IMR-90 (cell line): ENCODE measurements around the gene KBTBD13.

Experiments used
- CHD1 ChIP-seq: IDR thresholded peaks from 2 replicates; pipeline ENCODE4 v1.6.1; 2012; ENCODE audit warnings: low read depth, low read length, improper control_type of control experiment
- MXI1 ChIP-seq: IDR thresholded peaks from 2 replicates; pipeline ENCODE4 v1.6.1; 2012; ENCODE audit warnings: low read depth, mild to moderate bottlenecking, low read length, moderate library complexity, borderline replicate concordance
- POLR2A ChIP-seq: IDR thresholded peaks from 2 replicates; pipeline ENCODE4 v1.6.1; 2012; ENCODE audit warnings: mild to moderate bottlenecking, low read depth, low read length
- RAD21 ChIP-seq: IDR thresholded peaks from 2 replicates; pipeline ENCODE4 v1.6.1; 2012; ENCODE audit warnings: low read length, improper control_type of control experiment
- TF ChIP-seq, protein P1 (sequence below): conservative IDR thresholded peaks from 2 replicates; pipeline ENCODE4 v1.5.1; 2012; ENCODE audit warnings: mild to moderate bottlenecking, low read depth, low read length, improper control_type of control experiment

DNA sequence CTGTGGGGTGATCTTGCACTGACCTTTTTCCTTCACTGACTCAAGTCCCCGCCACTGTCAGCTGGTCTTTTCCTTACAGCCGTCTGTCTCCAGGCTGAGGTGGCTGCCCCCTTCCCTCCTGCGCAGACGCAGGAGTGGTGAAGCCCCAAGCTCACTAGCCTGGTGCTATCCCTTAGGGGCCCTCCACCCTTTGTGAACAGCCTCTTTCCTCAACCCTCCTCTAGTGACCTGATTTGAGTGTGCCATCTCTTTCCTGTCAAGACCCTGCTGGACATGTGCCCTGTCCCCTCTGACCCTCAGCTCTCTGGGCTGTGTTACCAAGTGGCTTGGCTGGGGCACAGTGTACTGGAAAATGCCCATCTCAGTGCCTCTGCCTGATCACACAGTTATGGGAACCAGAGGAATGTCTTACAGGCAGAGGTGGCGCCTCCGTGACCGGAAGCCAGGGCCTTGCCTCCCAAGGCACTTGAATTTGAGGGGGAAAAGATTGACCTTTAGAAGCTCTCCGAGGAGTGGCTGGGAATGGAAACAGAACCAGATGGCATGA, 8.7 kb downstream of the KBTBD13 start:
- TF ChIP-seq, protein P1, sequence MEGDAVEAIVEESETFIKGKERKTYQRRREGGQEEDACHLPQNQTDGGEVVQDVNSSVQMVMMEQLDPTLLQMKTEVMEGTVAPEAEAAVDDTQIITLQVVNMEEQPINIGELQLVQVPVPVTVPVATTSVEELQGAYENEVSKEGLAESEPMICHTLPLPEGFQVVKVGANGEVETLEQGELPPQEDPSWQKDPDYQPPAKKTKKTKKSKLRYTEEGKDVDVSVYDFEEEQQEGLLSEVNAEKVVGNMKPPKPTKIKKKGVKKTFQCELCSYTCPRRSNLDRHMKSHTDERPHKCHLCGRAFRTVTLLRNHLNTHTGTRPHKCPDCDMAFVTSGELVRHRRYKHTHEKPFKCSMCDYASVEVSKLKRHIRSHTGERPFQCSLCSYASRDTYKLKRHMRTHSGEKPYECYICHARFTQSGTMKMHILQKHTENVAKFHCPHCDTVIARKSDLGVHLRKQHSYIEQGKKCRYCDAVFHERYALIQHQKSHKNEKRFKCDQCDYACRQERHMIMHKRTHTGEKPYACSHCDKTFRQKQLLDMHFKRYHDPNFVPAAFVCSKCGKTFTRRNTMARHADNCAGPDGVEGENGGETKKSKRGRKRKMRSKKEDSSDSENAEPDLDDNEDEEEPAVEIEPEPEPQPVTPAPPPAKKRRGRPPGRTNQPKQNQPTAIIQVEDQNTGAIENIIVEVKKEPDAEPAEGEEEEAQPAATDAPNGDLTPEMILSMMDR, result no peak
- TF ChIP-seq POLR2A (no peak), MXI1 (no peak), RAD21 (no peak), CHD1 (no peak)
